Neuronal stem cell (in vitro differentiated cells): ENCODE data around the gene TSPO.
A peak's percentile ranks its signal among the peaks of the same experiment; 100 is the strongest.

ENCODE experiments used
- DNase-seq: peaks from one replicate; pipeline ENCODE4 v3.0.0-alpha.2; 2013; ENCODE audit warnings: low spot score
- H2AFZ ChIP-seq: one replicate; pipeline ENCODE4 v1.6.1; 2013; ENCODE audit warnings: mild to moderate bottlenecking, low read length, inconsistent platforms
- H2AK5ac ChIP-seq: 2 replicates; pipeline ENCODE4 v1.6.1; 2013; ENCODE audit warnings: low read depth, mild to moderate bottlenecking, inconsistent platforms, low read length, moderate library complexity, mixed read lengths
- H2BK120ac ChIP-seq: 2 replicates; pipeline ENCODE4 v1.6.1; 2013; ENCODE audit warnings: low read depth, mild to moderate bottlenecking, inconsistent platforms, low read length, moderate library complexity, mixed read lengths
- H2BK12ac ChIP-seq: one replicate; pipeline ENCODE4 v1.6.1; 2013; ENCODE audit warnings: low read length, inconsistent platforms
- H2BK15ac ChIP-seq: 2 replicates; pipeline ENCODE4 v1.6.1; 2013; ENCODE audit warnings: mild to moderate bottlenecking, low read length, inconsistent platforms, mixed read lengths
- H2BK5ac ChIP-seq: one replicate; pipeline ENCODE4 v1.6.1; 2013; ENCODE audit warnings: inconsistent platforms, mild to moderate bottlenecking, low read length, moderate library complexity
- H3K14ac ChIP-seq: one replicate; pipeline ENCODE4 v1.6.1; 2013; ENCODE audit warnings: low read length, inconsistent platforms
- H3K18ac ChIP-seq: 2 replicates; pipeline ENCODE4 v1.6.1; 2013; ENCODE audit warnings: low read length, inconsistent platforms
- H3K23ac ChIP-seq: 2 replicates; pipeline ENCODE4 v1.6.1; 2013; ENCODE audit warnings: low read depth, mild to moderate bottlenecking, mixed read lengths, low read length, inconsistent platforms; ENCODE audit not compliant: poor library complexity
- H3K27ac ChIP-seq: replicated peaks from 3 replicates; pipeline ENCODE4 v1.5.1; 2013; ENCODE audit warnings: low read length, inconsistent platforms
- H3K27me3 ChIP-seq, 3 experiments: 2 replicates each; pipeline ENCODE4 v1.6.1; 2013; ENCODE audit warnings: low read length in 3 of 3, mild to moderate bottlenecking in 2 of 3, inconsistent platforms in 1 of 3, low read depth in 1 of 3, mixed read lengths in 1 of 3, moderate library complexity in 1 of 3; ENCODE audit not compliant: control insufficient read depth in 3 of 3, insufficient read depth in 3 of 3
- H3K36me3 ChIP-seq, 2 donors: replicated peaks in 1 of 2; 2 replicates each; pipeline ENCODE4 v1.6.1; 2013; ENCODE audit warnings: low read length in 2 of 2; ENCODE audit not compliant: control insufficient read depth in 2 of 2, insufficient read depth in 2 of 2
- H3K4ac ChIP-seq: 2 replicates; pipeline ENCODE4 v1.6.1; 2013; ENCODE audit warnings: inconsistent platforms, mild to moderate bottlenecking, low read length, moderate library complexity
- H3K4me1 ChIP-seq, 2 donors: 1 replicate in 1 of 2; 2 replicates in 1 of 2; pipeline ENCODE4 v1.6.1; 2013; ENCODE audit warnings: low read length in 2 of 2, low read depth in 1 of 2; ENCODE audit not compliant: control insufficient read depth in 2 of 2, insufficient read depth in 1 of 2
- H3K4me2 ChIP-seq: one replicate; pipeline ENCODE4 v1.6.1; 2013; ENCODE audit warnings: mild to moderate bottlenecking, low read length, inconsistent platforms; ENCODE audit not compliant: insufficient read depth, poor library complexity, severe bottlenecking
- H3K4me3 ChIP-seq, 2 donors: 2 replicates each; pipeline ENCODE4 v1.5.1; 2013; ENCODE audit warnings: low read length in 2 of 2, mild to moderate bottlenecking in 2 of 2, inconsistent platforms in 1 of 2, moderate library complexity in 1 of 2
- H3K79me1 ChIP-seq: one replicate; pipeline ENCODE4 v1.6.1; 2013; ENCODE audit warnings: low read depth, mild to moderate bottlenecking, inconsistent platforms, low read length, moderate library complexity
- H3K9ac ChIP-seq: one replicate; pipeline ENCODE4 v1.6.1; 2013; ENCODE audit warnings: mild to moderate bottlenecking, low read depth, low read length, inconsistent platforms; ENCODE audit not compliant: poor library complexity
- H3K9me3 ChIP-seq, 2 donors: replicated peaks in 1 of 2; 2 replicates each; pipeline versions ENCODE3 to v1.6.1; 2013; ENCODE audit warnings: low read length in 2 of 2, mild to moderate bottlenecking in 2 of 2, inconsistent platforms in 1 of 2, low read depth in 1 of 2, mixed read lengths in 1 of 2, moderate library complexity in 1 of 2; ENCODE audit not compliant: control insufficient read depth in 2 of 2, insufficient read depth in 1 of 2
- H4K8ac ChIP-seq: one replicate; pipeline ENCODE4 v1.6.1; 2013; ENCODE audit warnings: low read depth, mild to moderate bottlenecking, inconsistent platforms, low read length, moderate library complexity
- H4K91ac ChIP-seq: one replicate; pipeline ENCODE4 v1.6.1; 2013; ENCODE audit warnings: low read length, low read depth, mild to moderate bottlenecking, inconsistent platforms; ENCODE audit not compliant: poor library complexity
- WGBS, 2 donors: extraction: QIAGEN DNeasy Blood & Tissue Kit; methylation state at CpG; one replicate each; pipeline ENCODE4 v1.1.7; 2013; ENCODE audit warnings: missing lambda C conversion rate in 2 of 2, mixed read lengths in 1 of 2; ENCODE audit not compliant: insufficient read length in 2 of 2, insufficient replicate concordance in 1 of 2; ENCODE audit errors: extremely low coverage in 2 of 2; 5-methylcytosine and 5-hydroxymethylcytosine counted together

TSPO gene

GRCh38 chr22:43169310-43170130 lies 18.2 kb downstream of the TSPO start:
- Histone ChIP-seq H3K18ac (no peak overlapping the region), H2BK120ac (no peak overlapping the region), H3K4me1 (no peaks in the 10 kb centered on the region), H3K36me3 (peaks cover 54 to 72% of the 10 kb centered on the region in 2 donors), H3K9ac (no peak overlapping the region), H3K27me3 (no peaks in the 10 kb centered on the region), H3K9me3 (peaks cover 0 to 2% of the 10 kb centered on the region in 2 donors), H4K91ac (no peak overlapping the region), H2AK5ac (no peak overlapping the region), H3K23ac (no peak overlapping the region), H2AFZ (no peak overlapping the region), H4K8ac (no peak overlapping the region), H3K27ac (no peak overlapping the region), H2BK15ac (no peak overlapping the region), H3K4ac (no peak overlapping the region), H3K4me3 (no peak overlapping the region), H2BK12ac (no peak overlapping the region), H3K79me1 (peaks cover 2% of the 10 kb centered on the region), H3K4me2 (no peak overlapping the region), H2BK5ac (peak overlapping the region; percentile 39), H3K14ac (peak overlapping the region; percentile 21)
- no peak for DNase-seq
- no CpG with 5 or more reads among the region's 23 CpGs for WGBS, 2 donors

GRCh38 chr22:43170131-43170480 lies 18.7 kb downstream of the TSPO start:
- no peak overlapping the region for H3K18ac ChIP-seq
- no peak overlapping the region for H3K4me3 ChIP-seq
- peaks cover 0 to 2% of the 10 kb centered on the region in 2 donors for H3K9me3 ChIP-seq
- no peak overlapping the region for H3K27ac ChIP-seq
- H3K4me2 ChIP-seq: no peak overlapping the region
- H3K9ac ChIP-seq: no peak overlapping the region
- peaks cover 2% of the 10 kb centered on the region for H3K79me1 ChIP-seq
- DNase-seq: no peak
- H2BK5ac ChIP-seq: no peak overlapping the region
- peaks cover 58 to 78% of the 10 kb centered on the region in 2 donors for H3K36me3 ChIP-seq
- no peak overlapping the region for H3K23ac ChIP-seq
- H3K14ac ChIP-seq: no peak overlapping the region
- H2BK120ac ChIP-seq: no peak overlapping the region
- H2BK15ac ChIP-seq: no peak overlapping the region
- no peak overlapping the region for H2AFZ ChIP-seq
- H3K4me1 ChIP-seq: no peaks in the 10 kb centered on the region
- H2AK5ac ChIP-seq: no peak overlapping the region
- no peaks in the 10 kb centered on the region for H3K27me3 ChIP-seq
- WGBS, 2 donors: no CpG with 5 or more reads among the region's 9 CpGs
- no peak overlapping the region for H4K8ac ChIP-seq
- H2BK12ac ChIP-seq: no peak overlapping the region
- no peak overlapping the region for H4K91ac ChIP-seq
- no peak overlapping the region for H3K4ac ChIP-seq

- H3K4me1 ChIP-seq: no peaks in the 10 kb centered on the region
- no peak overlapping the region for H3K4ac ChIP-seq
- no peak overlapping the region for H2BK12ac ChIP-seq
- no peak overlapping the region for H2AK5ac ChIP-seq
- no peak overlapping the region for H3K4me3 ChIP-seq
- WGBS, 2 donors: no CpG with 5 or more reads among the region's 14 CpGs
- H2BK120ac ChIP-seq: no peak overlapping the region
- no peak overlapping the region for H3K4me2 ChIP-seq
- H2BK5ac ChIP-seq: no peak overlapping the region
- peak overlapping the region; percentile 15 for H3K9ac ChIP-seq
- no peak overlapping the region for H3K27ac ChIP-seq
- H4K91ac ChIP-seq: no peak overlapping the region
- H4K8ac ChIP-seq: no peak overlapping the region
- no peak for DNase-seq
- H3K9me3 ChIP-seq: peaks cover 0 to 2% of the 10 kb centered on the region in 2 donors
- H2AFZ ChIP-seq: no peak overlapping the region
- H3K23ac ChIP-seq: no peak overlapping the region
- H3K79me1 ChIP-seq: peaks cover 2% of the 10 kb centered on the region
- H2BK15ac ChIP-seq: no peak overlapping the region
- peaks cover 63 to 86% of the 10 kb centered on the region in 2 donors for H3K36me3 ChIP-seq
- no peaks in the 10 kb centered on the region for H3K27me3 ChIP-seq
- no peak overlapping the region for H3K14ac ChIP-seq
- H3K18ac ChIP-seq: no peak overlapping the region
Measured at GRCh38 chr22:43171019-43171491, 19.7 kb downstream of the TSPO start.

GRCh38 chr22:43171607-43172006 lies 20.2 kb downstream of the TSPO start:
- no CpG with 5 or more reads among the region's 12 CpGs for WGBS, 2 donors
- H3K23ac ChIP-seq: no peak overlapping the region
- H3K4me1 ChIP-seq: no peaks in the 10 kb centered on the region
- H3K36me3 ChIP-seq: peaks cover 65 to 88% of the 10 kb centered on the region in 2 donors
- H3K14ac ChIP-seq: no peak overlapping the region
- peaks cover under 1% of the 10 kb centered on the region for H3K79me1 ChIP-seq
- H2BK12ac ChIP-seq: no peak overlapping the region
- no peak overlapping the region for H2BK120ac ChIP-seq
- H3K4ac ChIP-seq: no peak overlapping the region
- H3K18ac ChIP-seq: peak overlapping the region; percentile 19
- H3K9me3 ChIP-seq: peaks cover 0 to 2% of the 10 kb centered on the region in 2 donors
- no peak overlapping the region for H3K4me2 ChIP-seq
- H2AK5ac ChIP-seq: no peak overlapping the region
- H2BK15ac ChIP-seq: no peak overlapping the region
- no peak overlapping the region for H3K27ac ChIP-seq
- H3K4me3 ChIP-seq: no peak overlapping the region
- H2BK5ac ChIP-seq: no peak overlapping the region
- no peak overlapping the region for H4K8ac ChIP-seq
- DNase-seq: no peak
- no peaks in the 10 kb centered on the region for H3K27me3 ChIP-seq
- no peak overlapping the region for H3K9ac ChIP-seq
- no peak overlapping the region for H4K91ac ChIP-seq
- H2AFZ ChIP-seq: no peak overlapping the region
